ENCODE measurements around the gene ZNF443. TPM values are rescaled to one million over a fixed set of nuclear protein-coding genes. Genes with fewer than 3 reads are reported as not detected.
"Not testable (repeated sequence)": the region's sequence is repeated elsewhere in the genome, so short reads cannot be mapped to it uniquely, and the experiment has no call there.

ZNF443 gene
- total RNA-seq, 1 donor = 2.5 TPM

DNA sequence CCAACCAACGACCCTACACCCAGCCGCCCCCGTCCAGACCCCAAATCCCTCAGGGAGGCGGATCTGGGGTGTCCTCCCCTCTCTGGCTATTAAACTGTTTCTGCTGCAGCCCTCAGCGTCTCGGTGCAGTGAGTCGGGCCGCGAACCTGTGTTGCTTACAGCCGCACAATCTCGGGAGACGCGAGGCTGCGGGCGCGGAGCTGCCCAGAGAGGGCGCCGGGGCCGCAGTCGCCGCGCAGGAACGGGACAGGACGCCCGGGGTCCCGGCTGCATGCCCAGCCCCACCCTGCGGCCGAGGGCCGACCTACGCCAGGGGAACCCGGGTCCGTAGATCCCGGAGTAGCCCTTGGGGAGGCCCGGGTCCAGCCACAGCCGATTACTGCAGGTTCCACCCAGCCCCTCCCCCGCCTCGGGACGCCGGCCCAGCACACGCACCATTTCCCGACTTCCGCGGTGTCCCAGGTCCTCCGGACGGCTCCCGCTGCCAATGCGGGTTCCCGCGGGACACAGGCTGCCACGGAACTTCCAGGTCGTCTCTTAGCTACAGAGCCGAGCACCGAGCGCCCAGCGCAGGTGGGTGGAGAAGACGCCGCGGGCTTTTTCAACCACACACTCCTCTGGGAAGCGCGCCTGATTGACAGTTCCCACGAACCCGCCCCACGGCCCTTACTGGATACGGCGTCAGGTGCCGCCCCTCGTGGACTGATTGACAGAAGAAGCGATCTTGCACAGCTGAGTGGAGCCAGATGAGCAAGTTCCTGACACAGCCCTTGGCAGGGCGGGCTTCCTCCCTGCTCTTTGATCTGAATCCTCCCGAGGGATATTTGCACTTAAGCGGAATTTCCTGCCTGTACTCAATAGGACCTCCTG lies 40.0 kb downstream of the ZNF443 start, which contains the start of gene ZNF799:
TSS of gene ZNF799 (minus strand) at position 639 of the 870 bp plus-strand sequence. CDS start at position 438, 201 bp downstream.
- H3K27ac ChIP-seq (ENCODE audit: low read depth, low read length) = peak within 1 kb of the TSS; percentile 61
- no peaks in the 10 kb centered on the region for H4K20me1 ChIP-seq (ENCODE audit: insufficient read depth, low read length)
- TF ChIP-seq, protein P1, sequence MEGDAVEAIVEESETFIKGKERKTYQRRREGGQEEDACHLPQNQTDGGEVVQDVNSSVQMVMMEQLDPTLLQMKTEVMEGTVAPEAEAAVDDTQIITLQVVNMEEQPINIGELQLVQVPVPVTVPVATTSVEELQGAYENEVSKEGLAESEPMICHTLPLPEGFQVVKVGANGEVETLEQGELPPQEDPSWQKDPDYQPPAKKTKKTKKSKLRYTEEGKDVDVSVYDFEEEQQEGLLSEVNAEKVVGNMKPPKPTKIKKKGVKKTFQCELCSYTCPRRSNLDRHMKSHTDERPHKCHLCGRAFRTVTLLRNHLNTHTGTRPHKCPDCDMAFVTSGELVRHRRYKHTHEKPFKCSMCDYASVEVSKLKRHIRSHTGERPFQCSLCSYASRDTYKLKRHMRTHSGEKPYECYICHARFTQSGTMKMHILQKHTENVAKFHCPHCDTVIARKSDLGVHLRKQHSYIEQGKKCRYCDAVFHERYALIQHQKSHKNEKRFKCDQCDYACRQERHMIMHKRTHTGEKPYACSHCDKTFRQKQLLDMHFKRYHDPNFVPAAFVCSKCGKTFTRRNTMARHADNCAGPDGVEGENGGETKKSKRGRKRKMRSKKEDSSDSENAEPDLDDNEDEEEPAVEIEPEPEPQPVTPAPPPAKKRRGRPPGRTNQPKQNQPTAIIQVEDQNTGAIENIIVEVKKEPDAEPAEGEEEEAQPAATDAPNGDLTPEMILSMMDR (IDR thresholded peaks at IDR 0.05; ENCODE audit: extremely low read depth, low read depth, low read length) = no peak
- peak within 1 kb of the TSS; percentile 95 for H2AFZ ChIP-seq (ENCODE audit: low read length)
- H3K79me2 ChIP-seq (ENCODE audit: insufficient read depth, low read length) = peaks cover 7% of the 10 kb centered on the region
- no peaks in the 10 kb centered on the region for H3K36me3 ChIP-seq (ENCODE audit: insufficient read depth, low read length)
- no peaks in the 10 kb centered on the region for H3K9me3 ChIP-seq (ENCODE audit: low read depth, low read length)
- peak within 1 kb of the TSS; percentile 90 for H3K4me2 ChIP-seq (ENCODE audit: insufficient read depth, low read length)
- H3K27me3 ChIP-seq (ENCODE audit: insufficient read depth, low read length) = no peaks in the 10 kb centered on the region
- H3K4me1 ChIP-seq (ENCODE audit: insufficient read depth, low read length) = no peaks in the 10 kb centered on the region
- peak; percentile 95 for DNase-seq (ENCODE audit: insufficient read length, low spot score, missing footprints)
- H3K4me3 ChIP-seq (ENCODE audit: insufficient read depth, low read length) = peak within 1 kb of the TSS; percentile 94

DNA sequence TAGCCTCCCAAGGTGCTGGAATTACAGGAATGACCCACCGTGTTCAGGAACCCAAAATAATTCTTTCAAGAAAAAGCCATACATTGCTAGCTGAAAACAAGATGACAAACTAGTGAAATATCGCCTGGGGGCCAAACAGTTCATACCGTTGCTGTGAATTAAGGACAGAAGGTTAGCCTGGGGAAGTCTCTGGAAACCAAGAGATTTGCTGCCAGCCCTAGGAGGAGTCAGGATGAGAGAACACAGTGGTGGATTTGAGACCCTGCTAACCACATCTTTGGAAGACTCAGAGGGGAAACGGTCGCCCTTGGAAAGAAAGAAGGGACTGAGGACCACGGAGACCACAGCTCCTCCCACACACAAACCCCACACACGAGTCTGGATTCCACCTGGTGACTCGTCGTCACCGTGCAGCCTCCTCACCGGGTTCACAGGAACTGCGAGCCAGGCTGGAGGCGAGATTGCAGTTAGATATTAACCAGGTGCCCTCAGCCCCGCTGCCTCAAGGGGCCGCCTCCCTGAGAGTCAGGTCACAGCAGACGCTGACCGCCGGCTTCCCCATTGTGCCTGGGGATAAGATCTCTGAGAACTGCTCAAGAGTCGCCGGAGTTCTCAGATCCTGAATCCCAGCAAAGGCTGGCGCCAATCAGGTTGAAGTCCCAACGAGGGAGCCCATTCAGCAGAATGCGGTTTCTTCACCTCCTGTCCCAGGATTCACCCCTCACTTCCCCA lies 40.8 kb downstream of the ZNF443 start:
- H3K79me2 ChIP-seq (ENCODE audit: insufficient read depth, low read length); H4K20me1 ChIP-seq (ENCODE audit: insufficient read depth, low read length); H3K36me3 ChIP-seq (ENCODE audit: insufficient read depth, low read length); H3K9me3 ChIP-seq (ENCODE audit: low read depth, low read length); H3K4me1 ChIP-seq (ENCODE audit: insufficient read depth, low read length); H3K27me3 ChIP-seq (ENCODE audit: insufficient read depth, low read length); H3K27ac ChIP-seq (ENCODE audit: low read depth, low read length): not testable (repeated sequence)
- Histone ChIP-seq H2AFZ (ENCODE audit: low read length) (peak overlapping the region; percentile 95), H3K4me2 (ENCODE audit: insufficient read depth, low read length) (peak overlapping the region; percentile 90), H3K4me3 (ENCODE audit: insufficient read depth, low read length) (peak overlapping the region; percentile 94)
- DNase-seq (ENCODE audit: insufficient read length, low spot score, missing footprints) = peak; percentile 8

DNA sequence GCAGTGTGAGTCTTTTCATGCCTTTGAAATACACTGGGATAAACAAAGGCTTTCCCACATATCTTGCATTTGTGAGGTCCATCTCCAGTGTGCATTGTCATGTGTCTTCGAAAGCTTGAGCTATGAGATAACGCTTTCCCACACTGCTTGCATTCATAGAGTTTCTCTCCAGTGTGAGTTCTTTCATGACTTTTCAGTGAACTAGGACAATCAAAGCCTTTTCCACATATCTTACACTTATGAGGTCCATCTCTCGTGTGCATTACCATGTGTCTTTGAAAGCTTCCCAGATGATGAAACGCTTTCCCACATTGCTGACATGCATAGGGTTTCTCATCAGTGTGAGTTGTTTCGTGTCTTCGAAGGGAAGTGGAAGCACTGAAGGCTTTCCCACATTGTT lies 49.7 kb downstream of the ZNF443 start:
- not testable (repeated sequence) for H3K4me1 ChIP-seq (ENCODE audit: insufficient read depth, low read length); H3K27me3 ChIP-seq (ENCODE audit: insufficient read depth, low read length); H2AFZ ChIP-seq (ENCODE audit: low read length); DNase-seq (ENCODE audit: insufficient read length, low spot score, missing footprints); H3K27ac ChIP-seq (ENCODE audit: low read depth, low read length); H3K79me2 ChIP-seq (ENCODE audit: insufficient read depth, low read length); H3K9me3 ChIP-seq (ENCODE audit: low read depth, low read length); H4K20me1 ChIP-seq (ENCODE audit: insufficient read depth, low read length); H3K4me3 ChIP-seq (ENCODE audit: insufficient read depth, low read length); H3K4me2 ChIP-seq (ENCODE audit: insufficient read depth, low read length)
- H3K36me3 ChIP-seq (ENCODE audit: insufficient read depth, low read length) = peaks cover 17% of the 10 kb centered on the region

DNA sequence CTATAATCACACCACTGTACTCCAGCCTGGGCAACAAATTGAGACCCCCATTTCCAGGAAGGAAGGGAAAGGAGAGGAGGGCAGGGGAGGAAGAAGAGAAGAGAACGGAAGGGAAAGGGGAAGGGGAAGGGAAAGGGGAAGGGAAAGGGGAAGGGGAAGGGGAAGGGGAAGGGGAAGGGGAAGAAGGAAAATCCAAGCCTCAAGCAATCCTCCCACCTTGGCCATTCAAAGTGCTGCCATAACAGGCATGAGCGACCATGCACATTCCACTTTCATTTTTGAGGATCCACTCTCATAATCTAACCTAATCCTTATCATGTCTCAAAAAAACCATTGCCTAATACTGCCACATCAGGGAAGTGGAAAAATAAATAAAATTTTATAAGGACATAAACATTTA lies 54.5 kb downstream of the ZNF443 start:
- not testable (repeated sequence) for H3K9me3 ChIP-seq (ENCODE audit: low read depth, low read length); H3K27ac ChIP-seq (ENCODE audit: low read depth, low read length); H3K79me2 ChIP-seq (ENCODE audit: insufficient read depth, low read length); H2AFZ ChIP-seq (ENCODE audit: low read length); H3K4me2 ChIP-seq (ENCODE audit: insufficient read depth, low read length); DNase-seq (ENCODE audit: insufficient read length, low spot score, missing footprints); H3K27me3 ChIP-seq (ENCODE audit: insufficient read depth, low read length); H3K4me3 ChIP-seq (ENCODE audit: insufficient read depth, low read length); H4K20me1 ChIP-seq (ENCODE audit: insufficient read depth, low read length); H3K36me3 ChIP-seq (ENCODE audit: insufficient read depth, low read length); H3K4me1 ChIP-seq (ENCODE audit: insufficient read depth, low read length)

- no peak for DNase-seq (ENCODE audit: insufficient read length, low spot score, missing footprints)
- Histone ChIP-seq H3K9me3 (ENCODE audit: low read depth, low read length) (peaks cover 14% of the 10 kb centered on the region), H3K36me3 (ENCODE audit: insufficient read depth, low read length) (no peaks in the 10 kb centered on the region), H3K27me3 (ENCODE audit: insufficient read depth, low read length) (no peaks in the 10 kb centered on the region), H3K4me1 (ENCODE audit: insufficient read depth, low read length) (no peaks in the 10 kb centered on the region), H2AFZ (ENCODE audit: low read length) (no peak overlapping the region), H3K79me2 (ENCODE audit: insufficient read depth, low read length) (no peaks in the 10 kb centered on the region), H3K27ac (ENCODE audit: low read depth, low read length) (no peak overlapping the region), H4K20me1 (ENCODE audit: insufficient read depth, low read length) (no peaks in the 10 kb centered on the region), H3K4me3 (ENCODE audit: insufficient read depth, low read length) (no peak overlapping the region), H3K4me2 (ENCODE audit: insufficient read depth, low read length) (no peak overlapping the region)
- TF ChIP-seq, protein P1 (IDR thresholded peaks at IDR 0.05; ENCODE audit: extremely low read depth, low read depth, low read length) = no peak
Observed at GRCh38 chr19:12380444-12380737, 60.4 kb downstream of the ZNF443 start.
